Body of pancreas (tissue), 4 donors: ENCODE results near the gene MLLT6. TPM values are rescaled to one million over a fixed set of nuclear protein-coding genes. Genes with fewer than 3 reads are reported as not detected.
A peak's percentile ranks its signal among the peaks of the same experiment; 100 is the strongest.

Source experiments
- microRNA-seq, 2 donors: library from miRNA; unstranded; fragments of <30 nt; microRNA quantifications; one replicate each; pipeline ENCODE4, GENCODE V29; 2016; ENCODE audit warnings: borderline number of aligned reads in 2 of 2, borderline replicate concordance in 2 of 2
- small RNA-seq: library from RNA; depleted of rRNA; stranded (forward); fragments of <200 nt; gene quantifications from one replicate; pipeline ENCODE3, GENCODE V24; 2016
- total RNA-seq, 2 donors: library from RNA; depleted of rRNA; stranded (reverse); fragments of >200 nt; gene quantifications; one replicate each; pipeline ENCODE4 v1.1.0, GENCODE V29; 2016

Gene MLLT6
- total RNA-seq, 2 donors from 2014 or later, result 90.8 to 121 TPM

Small RNAs within 50 kb of the gene (microRNA-seq; reads per million reads assigned to microRNA genes)
- gene MIR4726 (0 reads per million in 2 donors), gene MIR4734 (0 to 0.47 reads per million in 2 donors)

Small RNAs within 50 kb of the gene (small RNA-seq; reads per million reads assigned to genes)
- gene MIR4726 (not detected), gene MIR4734 (not detected), gene RNA5SP440 (1.9 reads per million, percentile 67 among the genes with 10 or more reads in this experiment), gene RNU6-866P (not detected)

Other genes starting within 250 kb of the MLLT6 start
- 10 to 100 TPM; 11.2 to 19.8 TPM for gene SRCIN1, start 99.3 kb upstream of the MLLT6 start, total RNA-seq
- 10 to 100 TPM in 1 of 2 donors, 1 to 10 TPM in 1; 3.9 to 11.2 TPM for gene EPOP, start 30.3 kb upstream of the MLLT6 start, total RNA-seq
- 10 to 100 TPM; 11.2 TPM for gene CISD3, start 25.1 kb downstream of the MLLT6 start, total RNA-seq
- gene PCGF2, start 43.1 kb downstream of the MLLT6 start, total RNA-seq, result 1 to 10 TPM; 5.9 to 9.3 TPM
- gene PSMB3, start 47.5 kb downstream of the MLLT6 start, total RNA-seq, result 10 to 100 TPM; 68.2 to 99.2 TPM
- gene PIP4K2B, start 94.3 kb downstream of the MLLT6 start, total RNA-seq, result 10 to 100 TPM; 20.2 to 30.3 TPM
- 10 to 100 TPM; 15.0 to 39.2 TPM for gene CWC25, start 120.0 kb downstream of the MLLT6 start, total RNA-seq
- gene RPL23, start 148.4 kb downstream of the MLLT6 start, total RNA-seq, result 100 to 1,000 TPM; 693 to 755 TPM
- gene LASP1, start 164.8 kb downstream of the MLLT6 start, total RNA-seq, result 10 to 100 TPM; 70.3 to 76.1 TPM